NCI-H1105 treated with DMSO at 0.1 percent for 48 hours (cell line): ENCODE measurements around the gene PYGO1.
"Not testable (repeated sequence)": the region's sequence is repeated elsewhere in the genome, so short reads cannot be mapped to it uniquely, and the experiment has no call there.

Experiments
- DNase-seq: peaks from one replicate; lab custom pipeline; 2025; lab: John Stamatoyannopoulos, UW

PYGO1 gene

GRCh38 chr15:55564347-55565145 lies 23.6 kb downstream of the PYGO1 start:
- no peak for DNase-seq

GRCh38 chr15:55562601-55563000 lies 25.5 kb downstream of the PYGO1 start:
- DNase-seq = no peak

- no peak for DNase-seq
Observed at GRCh38 chr15:55555089-55555488, 33.1 kb downstream of the PYGO1 start.

GRCh38 chr15:55552926-55553325 lies 35.2 kb downstream of the PYGO1 start:
- DNase-seq = no peak

- DNase-seq = no peak
Observed at GRCh38 chr15:55552451-55552850, 35.7 kb downstream of the PYGO1 start.

GRCh38 chr15:55549305-55549704 lies 38.8 kb downstream of the PYGO1 start:
- no peak for DNase-seq

GRCh38 chr15:55546718-55547117 lies 41.4 kb downstream of the PYGO1 start:
- DNase-seq = no peak

- DNase-seq = no peak
Observed at GRCh38 chr15:55535436-55535835, 52.7 kb downstream of the PYGO1 start.

- DNase-seq = no peak
Observed at GRCh38 chr15:55532944-55533343, 55.2 kb downstream of the PYGO1 start.

- no peak for DNase-seq
Observed at GRCh38 chr15:55530861-55531313, 57.3 kb downstream of the PYGO1 start.

- DNase-seq = no peak
Observed at GRCh38 chr15:55528812-55529211, 59.3 kb downstream of the PYGO1 start.

GRCh38 chr15:55527150-55527549 lies 61.0 kb downstream of the PYGO1 start:
- no peak for DNase-seq

- DNase-seq = peak; percentile 20
Observed at GRCh38 chr15:55526559-55527036, 61.5 kb downstream of the PYGO1 start.

- DNase-seq = no peak
Observed at GRCh38 chr15:55522742-55523450, 65.2 kb downstream of the PYGO1 start.

GRCh38 chr15:55518641-55519040 lies 69.5 kb downstream of the PYGO1 start:
- no peak for DNase-seq

GRCh38 chr15:55518009-55518408 lies 70.1 kb downstream of the PYGO1 start:
- no peak for DNase-seq

GRCh38 chr15:55515991-55516776 lies 72.0 kb downstream of the PYGO1 start:
- no peak for DNase-seq

- no peak for DNase-seq
Observed at GRCh38 chr15:55515491-55515890, 72.7 kb downstream of the PYGO1 start.

GRCh38 chr15:55514414-55514850 lies 73.7 kb downstream of the PYGO1 start:
- no peak for DNase-seq

GRCh38 chr15:55513621-55514413 lies 74.3 kb downstream of the PYGO1 start:
- not testable (repeated sequence) for DNase-seq

GRCh38 chr15:55513152-55513551 lies 75.0 kb downstream of the PYGO1 start:
- DNase-seq = no peak
